K562 (cell line): ENCODE measurements around the gene SRPX. TPM values are rescaled to one million over a fixed set of nuclear protein-coding genes. Genes with fewer than 3 reads are reported as not detected.

ENCODE experiments used
- ATAC-seq: fragments of 200-7000 bp; cut with Tn5 transposase; 3 replicates; pipeline ENCODE4 v1.9.1; 2020; ENCODE audit warnings: moderate library complexity
- BruUV-seq: library from RNA; stranded (reverse); fragments of 400-500 nt; replicated peaks from 2 replicates; lab custom pipeline; 2021; lab: Mats Ljungman, UMichigan
- CTCF ChIA-PET: fragments of 300-600 bp; formaldehyde crosslinking; extraction: SDS; loops from one replicate; lab custom pipeline; 2021; ENCODE audit warnings: low intra/inter-chr PET ratio; lab: Yijun Ruan, JAX
- POLR2A ChIA-PET: fragments of 300-600, 350-650 bp; sonication (Branson Sonifier 250); formaldehyde crosslinking; extraction: SDS; loops from one replicate; lab custom pipeline; 2021; ENCODE audit warnings: antibody characterized with exemption, inconsistent platforms; lab: Yijun Ruan, JAX
- DNase-seq, 4 experiments: peaks; one replicate each; pipeline versions ENCODE4 v3.0.0 to v3.0.0-alpha.2; 2011 to 2018; ENCODE audit warnings: low spot score in 3 of 4, mixed read lengths in 3 of 4; ENCODE audit errors: extremely low read depth in 1 of 4
- FAIRE-seq: peaks from 2 replicates; lab custom pipeline; 2011; peaks lifted over from hg19 to GRCh38; lab: Jason Lieb, UNC
- H2AFZ ChIP-seq: 2 replicates; pipeline ENCODE4 v1.6.0; 2011; ENCODE audit warnings: low read depth, low read length, control low read depth, inconsistent platforms
- H3K27ac ChIP-seq: fragments of 200-600 bp; 3 replicates; pipeline ENCODE4 v1.8.0; 2011; ENCODE audit warnings: low read depth, mild to moderate bottlenecking, control low read depth, inconsistent platforms, low read length, moderate library complexity, mixed read lengths; ENCODE audit errors: extremely low read depth
- H3K27me3 ChIP-seq, 2 experiments: fragments of 300-600 bp in 1 of 2; 2 replicates in 1 of 2; 3 replicates in 1 of 2; pipeline versions ENCODE4 v1.6.0 to v1.8.0; 2011; ENCODE audit warnings: inconsistent platforms in 2 of 2, low read length in 2 of 2, mild to moderate bottlenecking in 1 of 2, mixed read lengths in 1 of 2, moderate library complexity in 1 of 2; ENCODE audit not compliant: control insufficient read depth in 2 of 2, insufficient read depth in 2 of 2
- H3K36me3 ChIP-seq: fragments of 300-600 bp; 3 replicates; pipeline ENCODE4 v1.8.0; 2011; ENCODE audit warnings: mild to moderate bottlenecking, low read length, inconsistent platforms; ENCODE audit not compliant: control insufficient read depth, insufficient read depth
- H3K4me1 ChIP-seq, 2 experiments: fragments of 200-600 bp in 1 of 2; replicated peaks in 1 of 2; 2 replicates in 1 of 2; 3 replicates in 1 of 2; pipeline versions ENCODE4 v1.5.1 to v1.8.0; 2011; ENCODE audit warnings: inconsistent platforms in 2 of 2, low read length in 2 of 2, mild to moderate bottlenecking in 1 of 2, mixed read lengths in 1 of 2, moderate library complexity in 1 of 2; ENCODE audit not compliant: control insufficient read depth in 2 of 2, insufficient read depth in 2 of 2
- H3K4me2 ChIP-seq: 2 replicates; pipeline ENCODE4 v1.6.1; 2011; ENCODE audit warnings: low read length, control low read depth, inconsistent platforms, mixed read lengths; ENCODE audit not compliant: insufficient read depth
- H3K4me3 ChIP-seq: fragments of 200-600 bp; sonication (generic), shearing (Covaris generic); 2 replicates; pipeline ENCODE4 v1.5.1; 2016; ENCODE audit warnings: control low read depth, inconsistent platforms
- H3K79me2 ChIP-seq: fragments of 200-600 bp; 3 replicates; pipeline ENCODE4 v1.8.0; 2011; ENCODE audit warnings: low read length, inconsistent platforms; ENCODE audit not compliant: control insufficient read depth, insufficient read depth
- H3K9ac ChIP-seq, 2 experiments: 2 replicates each; pipeline versions ENCODE4 v1.6.0 to v1.6.1; 2011; ENCODE audit warnings: low read depth in 2 of 2, low read length in 2 of 2, control low read depth in 1 of 2, inconsistent platforms in 1 of 2, mild to moderate bottlenecking in 1 of 2, mixed read lengths in 1 of 2; ENCODE audit not compliant: insufficient read depth in 1 of 2
- H3K9me1 ChIP-seq: one replicate; pipeline ENCODE4 v1.6.0; 2011; ENCODE audit warnings: inconsistent platforms, mild to moderate bottlenecking, low read length, moderate library complexity; ENCODE audit not compliant: control insufficient read depth, insufficient read depth
- H3K9me3 ChIP-seq: replicated peaks from 2 replicates; pipeline ENCODE4 v1.5.1; 2011; ENCODE audit warnings: low read depth, low read length, inconsistent platforms; ENCODE audit not compliant: control insufficient read depth, insufficient read depth
- H4K20me1 ChIP-seq: replicated peaks from 2 replicates; pipeline ENCODE4 v1.6.1; 2011; ENCODE audit warnings: low read length, inconsistent platforms, mixed read lengths; ENCODE audit not compliant: control insufficient read depth, insufficient read depth
- ADNP ChIP-seq: fragments of 200-800 bp; sonication (Bioruptor generic); IDR thresholded peaks from 2 replicates; pipeline ENCODE4 v1.6.1; 2016; ENCODE audit warnings: missing genetic modification characterization, missing compliant biosample characterization
- BRF2 ChIP-seq: IDR thresholded peaks from 3 replicates; pipeline ENCODE4 v1.6.1; 2011; ENCODE audit warnings: borderline replicate concordance, mild to moderate bottlenecking; ENCODE audit not compliant: insufficient read length, insufficient read depth
- PHB ChIP-seq: fragments of 250-450 bp; sonication (Bioruptor Pico); IDR thresholded peaks from 2 replicates; pipeline ENCODE4 v1.5.0; 2021
- PHF20 ChIP-seq: fragments of 450-650 bp; IDR thresholded peaks from 2 replicates; pipeline ENCODE4 v1.6.1; 2018; ENCODE audit not compliant: partially characterized antibody
- RBM17 ChIP-seq: fragments of 200-400 bp; formaldehyde crosslinking; IDR thresholded peaks from 2 replicates; pipeline ENCODE4 v1.6.1; 2017; ENCODE audit warnings: low read depth, mild to moderate bottlenecking, low read length, borderline replicate concordance
- in situ Hi-C: fragments of 300-500 bp; cut with MboI; formaldehyde crosslinking; loops from 4 replicates; pipeline ENCODE4 v1.15.0; 2018; ENCODE audit warnings: inconsistent platforms, mixed read lengths
- intact Hi-C: fragments of 100-400 bp; cut with micrococcal nuclease; formaldehyde crosslinking; loops from 2 replicates; pipeline ENCODE4 v1.14.2; 2022
- polyA plus RNA-seq, 8 experiments: library from polyadenylated mRNA; depleted of rRNA in 4 of 8; stranded (reverse) in 5 of 8; unstranded in 3 of 8; fragments of >200 nt; fragmentation: Nextera tagmentation in 2 of 8; fragmentation: Illumina TruSeq in 1 of 8; extraction: Ambion mirVana in 2 of 8; extraction: Trizol in 1 of 8; gene quantifications; 2 replicates each; pipeline versions ENCODE4 v1.2.1 to v1.2.3, GENCODE V29; 2011 to 2014; ENCODE audit warnings: inconsistent platforms in 1 of 8, missing spikeins in 1 of 8
- total RNA-seq, 7 experiments: library from RNA; depleted of rRNA in 6 of 7; stranded (reverse); fragments of >200 nt in 6 of 7; fragmentation: Illumina TruSeq in 2 of 7; extraction: Trizol in 2 of 7; gene quantifications; 2 replicates each; pipeline versions ENCODE4 v1.2.1 to v1.2.3, GENCODE V29; 2011 to 2021; ENCODE audit warnings: low replicate concordance in 1 of 7

SRPX gene
- total and polyA plus RNA-seq, 9 of the 15 experiments (the other 6 are each of a cell fraction or from before 2014, with no cell fraction given) = 0.11 to 0.77 (median 0.38) TPM; not detected in 2

GRCh38 chrX:38224160-38224559 is 3.5 kb upstream of the SRPX start:
- intact Hi-C loops = no loop called here
- POLR2A ChIA-PET = no interaction called here

More at GRCh38 chrX:38224160-38224559, 3.5 kb upstream of the SRPX start:
- Histone ChIP-seq H3K36me3 (no peaks in the 10 kb centered on the region), H4K20me1 (no peaks in the 10 kb centered on the region), H3K79me2 (no peaks in the 10 kb centered on the region)
- FAIRE-seq = no peak
- CTCF ChIA-PET = no interaction called here
- TF ChIP-seq PHF20 (no peak), PHB (CRISPR knock-in tag) (no peak), RBM17 (no peak), BRF2 (no peak), ADNP (tag) (no peak)
- TF ChIP-seq, all 486 proteins: peak for 0
- Histone ChIP-seq H3K27ac (no peak overlapping the region), H3K4me2 (no peak overlapping the region), H2AFZ (no peak overlapping the region), H3K9me1 (no peaks in the 10 kb centered on the region), H3K27me3 (peaks cover 0 to 22% of the 10 kb centered on the region in 2 experiments; a peak in 2 of 5 replicates), H3K9ac (no peak overlapping the region), H3K4me3 (no peak overlapping the region), H3K9me3 (no peaks in the 10 kb centered on the region), H3K4me1 (peaks cover 0 to 10% of the 10 kb centered on the region in 2 experiments; a peak in 2 of 5 replicates)
- no TSS peak for BruUV-seq
- DNase-seq (no peak), ATAC-seq (no peak)
- in situ Hi-C loops = no loop called here
